Lower leg skin (tissue), 3 donors: Measurements from ENCODE around the gene RUNX2.

Experiments
- CTCF ChIP-seq, 3 donors: fragments of 450-650 bp; IDR thresholded peaks; one replicate each; pipeline ENCODE4 v1.5.1; 2016; ENCODE audit warnings: antibody characterized with exemption in 3 of 3, mild to moderate bottlenecking in 3 of 3, moderate library complexity in 2 of 3
- POLR2A ChIP-seq, 2 donors: fragments of 450-650 bp; IDR thresholded peaks; one replicate each; pipeline ENCODE4 v1.6.1; 2016 to 2017; ENCODE audit warnings: antibody characterized with exemption in 2 of 2, mild to moderate bottlenecking in 1 of 2, moderate library complexity in 1 of 2

DNA sequence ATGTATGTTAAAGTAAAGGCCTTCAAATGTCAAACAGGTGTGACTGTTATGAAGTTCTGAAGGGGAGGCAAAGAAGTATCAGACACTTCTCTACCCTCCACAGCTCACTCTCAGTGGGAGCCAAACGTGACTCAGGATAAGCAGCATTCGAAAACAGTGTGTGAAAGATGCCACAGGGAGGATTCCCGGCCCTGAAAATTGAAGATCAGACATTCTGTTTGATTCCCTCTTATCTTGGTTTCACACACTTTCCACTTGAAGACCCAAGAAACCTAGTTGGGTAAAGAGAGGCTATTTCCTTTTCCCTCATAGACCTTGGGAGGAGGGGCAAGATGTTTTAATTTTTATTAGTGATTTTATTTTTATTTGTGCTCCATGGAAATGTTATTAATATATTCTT, 213.8 kb downstream of the RUNX2 start:
- no peak for TF ChIP-seq CTCF (IDR thresholded peaks at IDR 0.05)
- TF ChIP-seq POLR2A (IDR thresholded peaks at IDR 0.05) = no peak
